ENCODE measurements around the gene GUK1. TPM values are rescaled to one million over a fixed set of nuclear protein-coding genes. Genes with fewer than 3 reads are reported as not detected.

GUK1 gene
- total RNA-seq, 5 donors from 2014 or later (not counting 1 experiment from before 2014, with no cell fraction given) = 201 to 318 (median 223) TPM

DNA sequence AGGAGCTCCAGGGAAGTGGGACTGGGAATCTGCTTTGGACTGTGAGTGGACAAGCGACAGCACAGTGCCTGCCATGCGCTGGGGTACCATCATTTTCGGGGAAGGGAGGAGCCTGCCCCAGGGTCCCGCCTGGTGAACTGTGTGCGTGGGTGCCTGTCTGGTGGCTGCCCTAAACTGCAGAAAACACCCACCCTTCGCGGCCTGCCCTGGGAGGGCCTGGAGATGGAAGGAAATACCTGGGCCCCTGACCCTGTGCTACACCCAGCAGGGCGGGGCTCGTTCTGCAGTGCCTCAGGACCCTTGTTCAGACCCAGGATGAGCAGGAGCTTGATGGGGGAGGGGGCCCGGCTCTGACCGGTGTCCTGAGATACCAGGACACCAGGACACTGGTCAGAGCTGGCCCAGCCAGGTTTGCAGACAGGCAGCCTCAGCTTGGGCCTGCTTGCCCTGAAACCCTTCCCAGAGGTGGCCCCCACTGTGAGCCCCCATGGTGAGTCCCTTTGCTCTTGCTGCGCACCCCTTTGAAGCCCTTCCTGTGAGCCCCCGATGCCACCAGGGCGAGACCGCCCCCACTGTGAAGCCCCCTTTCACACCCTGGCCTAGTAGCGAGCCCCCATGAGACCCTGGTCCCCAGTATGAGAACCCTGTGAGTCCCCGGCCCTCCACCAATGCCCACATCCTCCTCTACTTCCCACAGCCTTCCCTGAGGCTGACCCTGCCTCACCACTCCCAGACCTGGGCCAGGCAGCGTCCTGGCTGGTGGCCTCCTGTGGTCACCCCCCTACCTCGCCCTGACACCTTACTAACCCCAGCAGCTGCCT lies 12.2 kb downstream of the GUK1 start:
- Histone ChIP-seq H3K27me3 (replicated peaks in 1 of 2; ENCODE audit: control insufficient read depth in 2 of 2, extremely low read depth in 1 of 2, insufficient read depth in 2 of 2, low read length in 1 of 2) (peaks cover 0 to 13% of the 10 kb centered on the region in 2 experiments), H3K4me3 (ENCODE audit: control insufficient read depth in 1 of 2, extremely low read depth in 1 of 2, low read length in 1 of 2) (no peak overlapping the region), H3K9me3 (no peaks in the 10 kb centered on the region), H3K27ac (ENCODE audit: low read length) (no peak overlapping the region), H3K4me1 (ENCODE audit: control insufficient read depth in 1 of 2, extremely low read depth in 1 of 2, insufficient read depth in 2 of 2, low read length in 2 of 2) (peaks cover 12 to 44% of the 10 kb centered on the region in 2 experiments), H3K36me3 (ENCODE audit: control insufficient read depth in 2 of 2, extremely low read depth in 1 of 2, insufficient read depth in 1 of 2, low read length in 1 of 2) (peaks cover 0 to 27% of the 10 kb centered on the region in 2 donors)
- Mint-ChIP-seq H3K4me1 (peaks cover 12 to 22% (median 13%) of the 10 kb centered on the region in 3 donors), H3K27me3 (no peaks in the 10 kb centered on the region), H3K27ac (peak overlapping the region in 1 of 2 donors; percentile 64), H3K9me3 (no peaks in the 10 kb centered on the region), H3K4me3 (no peak overlapping the region), H3K36me3 (no peaks in the 10 kb centered on the region)
- ATAC-seq (replicated peaks in 1 of 4) = no peak
- POLR2A ChIA-PET = interaction anchor here in 1 of 2 donors (0.7 kb wide), 1 partner anchor 13 kb away, joined by 3 read pairs; the partner anchor contains the start of gene IBA57
- DNase-seq = peak in 1 of 35 experiments; percentile 2
- CTCF ChIA-PET = no interaction called here
- 91% methylated on average over 9 of the region's 19 CpGs for WGBS (ENCODE audit: insufficient coverage)

DNA sequence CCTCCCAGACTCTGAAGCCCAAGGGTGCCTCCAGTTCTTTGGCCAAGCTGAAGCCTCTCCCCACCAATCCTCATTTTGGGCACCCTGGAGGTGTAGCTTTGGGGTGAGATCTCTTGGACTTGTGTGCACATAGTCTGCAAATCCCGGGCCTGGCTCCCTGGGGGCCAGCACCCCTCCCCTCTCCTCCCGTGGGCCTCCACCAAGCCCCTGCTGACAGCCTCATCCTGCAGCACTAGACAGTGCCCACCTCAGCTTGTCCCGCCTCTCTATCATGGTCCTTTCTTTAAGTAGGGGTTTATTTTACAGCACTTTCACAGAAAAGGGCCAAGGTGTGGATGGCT lies 12.8 kb downstream of the GUK1 start:
- 100% methylated on average over 1 of the region's 3 CpGs for whole genome bisulfite sequencing (ENCODE audit: insufficient coverage)
- Mint-ChIP-seq H3K36me3 (no peaks in the 10 kb centered on the region), H3K27me3 (no peaks in the 10 kb centered on the region), H3K27ac (peak overlapping the region in 1 of 2 donors; percentile 64), H3K4me1 (peaks cover 12 to 23% (median 14%) of the 10 kb centered on the region in 3 donors), H3K4me3 (no peak overlapping the region), H3K9me3 (no peaks in the 10 kb centered on the region)
- H3K4me3 ChIP-seq (ENCODE audit: control insufficient read depth in 1 of 2, extremely low read depth in 1 of 2, low read length in 1 of 2) = no peak overlapping the region
- ATAC-seq (replicated peaks in 1 of 4) = no peak
- no peak overlapping the region for H3K27ac ChIP-seq (ENCODE audit: low read length)
- CTCF ChIA-PET = interaction anchor here (0.6 kb wide), 2 partner anchors 356 to 1891 kb away, joined by 3 to 5 read pairs; no protein-coding TSS in a partner anchor
- DNase-seq = peak in 1 of 35 experiments; percentile 1
- no peaks in the 10 kb centered on the region for H3K9me3 ChIP-seq
- H3K36me3 ChIP-seq (ENCODE audit: control insufficient read depth in 2 of 2, extremely low read depth in 1 of 2, insufficient read depth in 1 of 2, low read length in 1 of 2) = peaks cover 0 to 22% of the 10 kb centered on the region in 2 donors
- peaks cover 0 to 12% of the 10 kb centered on the region in 2 experiments for H3K27me3 ChIP-seq (replicated peaks in 1 of 2; ENCODE audit: control insufficient read depth in 2 of 2, extremely low read depth in 1 of 2, insufficient read depth in 2 of 2, low read length in 1 of 2)
- POLR2A ChIA-PET = no interaction called here
- H3K4me1 ChIP-seq (ENCODE audit: control insufficient read depth in 1 of 2, extremely low read depth in 1 of 2, insufficient read depth in 2 of 2, low read length in 2 of 2) = peaks cover 13 to 45% of the 10 kb centered on the region in 2 experiments

DNA sequence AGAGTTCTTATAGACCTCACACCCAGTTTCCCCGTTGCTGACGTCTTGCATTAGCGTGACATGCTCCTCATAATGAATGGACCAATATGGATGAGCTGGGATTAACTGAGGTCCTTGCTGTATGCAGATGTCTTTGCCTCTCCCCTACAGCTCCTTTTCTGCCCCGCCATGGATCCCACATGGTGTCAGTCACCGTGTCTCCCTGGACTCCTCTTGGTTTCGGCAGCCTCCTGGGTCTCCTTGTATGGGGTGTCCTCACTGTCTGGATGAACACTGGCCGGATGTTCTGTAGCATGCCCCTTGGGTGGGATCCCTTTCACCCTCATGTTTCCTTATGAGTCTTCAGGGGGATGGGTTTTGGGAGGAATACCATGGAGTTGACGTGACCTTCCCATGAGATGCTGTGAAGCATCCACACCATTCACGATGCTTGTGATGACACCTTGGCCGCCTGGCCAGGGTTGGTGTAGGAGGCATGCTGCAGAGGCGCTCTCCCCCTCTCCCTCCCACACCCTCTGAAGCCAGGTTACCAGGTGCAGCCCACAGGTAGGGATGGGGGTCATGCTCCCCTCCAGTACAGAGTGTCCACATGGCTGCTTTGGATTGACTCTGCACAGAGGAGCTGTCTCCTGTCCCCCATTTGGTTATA lies 14.1 kb downstream of the GUK1 start:
- POLR2A ChIA-PET = interaction anchor here in 1 of 2 donors (1.5 kb wide), 1 partner anchor 11 kb away, joined by 4 read pairs; no protein-coding TSS in a partner anchor
- no peak overlapping the region for H3K4me3 Mint-ChIP-seq

DNA sequence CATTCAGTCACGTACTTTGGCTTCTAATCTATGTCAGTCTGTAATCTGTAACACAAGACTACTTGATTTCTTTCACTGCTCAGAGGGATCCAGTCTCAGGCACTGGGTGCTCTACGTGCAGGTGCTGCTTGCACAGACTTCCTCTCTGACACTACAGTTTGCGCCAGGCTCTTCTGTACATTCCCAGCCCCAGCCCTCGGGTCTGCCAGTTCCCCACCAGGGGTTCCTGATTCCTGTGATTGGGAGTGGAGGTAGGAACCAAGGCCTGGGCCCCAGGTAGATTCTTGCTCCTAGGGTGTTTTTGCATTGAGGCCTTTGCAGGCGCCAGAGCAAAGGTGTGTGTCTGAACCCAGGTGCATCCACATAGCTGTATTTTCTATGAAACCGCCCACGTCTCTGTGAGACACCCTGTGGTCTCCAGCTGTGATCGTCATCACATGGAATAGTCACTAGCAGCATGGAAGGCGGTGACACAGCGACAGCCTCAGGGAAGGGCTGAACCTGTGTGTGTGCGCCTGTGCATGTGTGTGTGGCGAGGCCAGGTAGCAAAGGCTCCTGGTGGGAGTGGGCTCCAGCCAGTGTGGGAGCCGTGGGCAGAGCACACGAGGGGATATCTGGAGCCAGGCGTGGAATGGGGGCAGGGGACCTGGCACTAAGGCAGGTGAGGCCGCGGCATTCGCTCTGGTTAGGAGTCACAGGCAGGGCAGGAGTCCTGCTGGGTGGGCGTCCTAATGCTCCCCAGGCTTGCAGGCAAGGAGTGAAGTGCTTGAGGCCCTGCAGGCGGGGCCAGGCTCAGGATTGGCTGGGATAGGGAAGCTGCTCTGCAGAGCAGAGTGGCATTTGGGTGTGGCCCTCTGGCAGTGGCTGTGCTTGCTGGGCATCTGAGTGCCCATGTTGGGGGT lies 14.8 kb downstream of the GUK1 start:
- Histone ChIP-seq H3K9me3 (no peaks in the 10 kb centered on the region), H3K27me3 (replicated peaks in 1 of 2; ENCODE audit: control insufficient read depth in 2 of 2, extremely low read depth in 1 of 2, insufficient read depth in 2 of 2, low read length in 1 of 2) (peaks cover 0 to 12% of the 10 kb centered on the region in 2 experiments), H3K4me1 (ENCODE audit: control insufficient read depth in 1 of 2, extremely low read depth in 1 of 2, insufficient read depth in 2 of 2, low read length in 2 of 2) (peaks cover 13 to 36% of the 10 kb centered on the region in 2 experiments), H3K27ac (ENCODE audit: low read length) (no peak overlapping the region), H3K4me3 (ENCODE audit: control insufficient read depth in 1 of 2, extremely low read depth in 1 of 2, low read length in 1 of 2) (no peak overlapping the region), H3K36me3 (ENCODE audit: control insufficient read depth in 2 of 2, extremely low read depth in 1 of 2, insufficient read depth in 1 of 2, low read length in 1 of 2) (peaks cover 0 to 3% of the 10 kb centered on the region in 2 donors)
- ATAC-seq (replicated peaks in 1 of 4) (peak in 1 of 4 experiments; percentile 54), DNase-seq (peak in 1 of 35 experiments; percentile 1)
- WGBS (ENCODE audit: insufficient coverage) = 64% methylated on average over 17 of the region's 20 CpGs
- Mint-ChIP-seq H3K4me1 (peaks cover 12 to 23% (median 14%) of the 10 kb centered on the region in 3 donors), H3K27ac (peak overlapping the region in 1 of 2 donors; percentile 72), H3K36me3 (no peaks in the 10 kb centered on the region), H3K4me3 (peak overlapping the region in 1 of 3 donors; percentile 43), H3K27me3 (no peaks in the 10 kb centered on the region), H3K9me3 (no peaks in the 10 kb centered on the region)
- POLR2A ChIA-PET = interaction anchor here in 1 of 2 donors (1.5 kb wide), 1 partner anchor 10 kb away, joined by 4 read pairs; no protein-coding TSS in a partner anchor
- CTCF ChIA-PET = no interaction called here

More for the DNA sequence above, 14.1 kb downstream of the GUK1 start:
- H3K36me3 Mint-ChIP-seq = no peaks in the 10 kb centered on the region
- no peaks in the 10 kb centered on the region for H3K27me3 Mint-ChIP-seq
- peaks cover 12 to 23% (median 14%) of the 10 kb centered on the region in 3 donors for H3K4me1 Mint-ChIP-seq
- Histone ChIP-seq H3K4me1 (ENCODE audit: control insufficient read depth in 1 of 2, extremely low read depth in 1 of 2, insufficient read depth in 2 of 2, low read length in 2 of 2) (peaks cover 13 to 36% of the 10 kb centered on the region in 2 experiments), H3K36me3 (ENCODE audit: control insufficient read depth in 2 of 2, extremely low read depth in 1 of 2, insufficient read depth in 1 of 2, low read length in 1 of 2) (peaks cover 0 to 9% of the 10 kb centered on the region in 2 donors), H3K27me3 (replicated peaks in 1 of 2; ENCODE audit: control insufficient read depth in 2 of 2, extremely low read depth in 1 of 2, insufficient read depth in 2 of 2, low read length in 1 of 2) (peaks cover 0 to 12% of the 10 kb centered on the region in 2 experiments), H3K4me3 (ENCODE audit: control insufficient read depth in 1 of 2, extremely low read depth in 1 of 2, low read length in 1 of 2) (no peak overlapping the region), H3K27ac (ENCODE audit: low read length) (no peak overlapping the region), H3K9me3 (no peaks in the 10 kb centered on the region)
- CTCF ChIA-PET = no interaction called here
- no peaks in the 10 kb centered on the region for H3K9me3 Mint-ChIP-seq
- ATAC-seq (replicated peaks in 1 of 4) (no peak), DNase-seq (no peak)
- no CpG with 5 or more reads among the region's 11 CpGs for WGBS (ENCODE audit: insufficient coverage)
- H3K27ac Mint-ChIP-seq = peak overlapping the region in 1 of 2 donors; percentile 72

DNA sequence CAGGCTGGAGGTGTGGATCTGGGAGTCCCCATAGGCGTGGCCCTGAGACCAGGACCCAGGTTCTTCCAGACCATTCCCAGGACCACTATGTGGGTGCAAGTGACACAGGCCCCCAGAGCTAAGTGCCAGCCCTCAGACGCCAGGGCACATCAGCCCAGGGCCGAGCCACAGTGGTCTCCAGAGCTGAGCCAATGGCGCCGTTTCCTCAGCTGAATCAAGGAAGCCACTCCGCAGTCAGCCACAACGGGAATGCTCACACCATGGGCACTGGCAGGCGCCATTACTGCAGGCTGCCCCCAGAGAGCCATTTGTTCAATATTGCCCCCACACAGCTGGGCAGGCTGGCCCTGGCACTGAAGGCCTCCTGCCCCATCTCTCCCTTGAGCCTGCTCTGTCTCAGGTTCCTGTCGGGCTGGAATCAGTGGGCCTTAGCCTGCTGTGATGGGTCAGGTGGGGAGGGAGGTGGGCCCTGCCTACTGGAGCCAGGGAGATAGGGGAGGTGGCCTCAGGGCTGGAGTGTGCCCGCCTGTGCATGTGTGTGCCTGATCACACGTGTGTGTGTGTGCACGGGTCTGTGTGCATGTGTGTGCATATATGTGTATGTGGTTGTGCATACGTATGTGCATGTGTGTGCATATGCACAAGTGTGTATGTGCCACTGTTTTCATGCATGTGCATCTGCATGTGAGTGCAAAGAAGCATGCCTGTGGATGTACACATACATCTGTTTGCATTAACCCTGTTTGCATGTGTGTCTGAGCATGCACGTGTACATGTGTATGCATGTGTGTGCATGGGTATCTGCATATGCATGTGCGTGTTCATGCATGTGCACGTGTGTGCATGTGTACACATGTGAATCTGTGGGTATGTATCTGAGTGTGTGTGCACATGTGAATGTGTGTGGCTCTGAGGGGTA lies 15.8 kb downstream of the GUK1 start:
- CTCF ChIA-PET = no interaction called here
- Histone ChIP-seq H3K9me3 (no peaks in the 10 kb centered on the region), H3K27me3 (replicated peaks in 1 of 2; ENCODE audit: control insufficient read depth in 2 of 2, extremely low read depth in 1 of 2, insufficient read depth in 2 of 2, low read length in 1 of 2) (peaks cover 0 to 14% of the 10 kb centered on the region in 2 experiments), H3K4me3 (ENCODE audit: control insufficient read depth in 1 of 2, extremely low read depth in 1 of 2, low read length in 1 of 2) (peak overlapping the region in 1 of 2 donors; percentile 42), H3K36me3 (ENCODE audit: control insufficient read depth in 2 of 2, extremely low read depth in 1 of 2, insufficient read depth in 1 of 2, low read length in 1 of 2) (no peaks in the 10 kb centered on the region), H3K4me1 (ENCODE audit: control insufficient read depth in 1 of 2, extremely low read depth in 1 of 2, insufficient read depth in 2 of 2, low read length in 2 of 2) (peaks cover 13 to 36% of the 10 kb centered on the region in 2 experiments), H3K27ac (ENCODE audit: low read length) (no peak overlapping the region)
- peak in 1 of 35 experiments; percentile 0 for DNase-seq
- ATAC-seq (replicated peaks in 1 of 4) = no peak
- peak overlapping the region in 1 of 2 donors; percentile 72 for H3K27ac Mint-ChIP-seq
- H3K4me3 Mint-ChIP-seq = peak overlapping the region in 1 of 3 donors; percentile 64
- no peaks in the 10 kb centered on the region for H3K27me3 Mint-ChIP-seq
- 84% methylated on average over 14 of the region's 16 CpGs for WGBS (ENCODE audit: insufficient coverage)
- POLR2A ChIA-PET = no interaction called here
- H3K4me1 Mint-ChIP-seq = peaks cover 12 to 23% (median 14%) of the 10 kb centered on the region in 3 donors
- no peaks in the 10 kb centered on the region for H3K36me3 Mint-ChIP-seq
- H3K9me3 Mint-ChIP-seq = no peaks in the 10 kb centered on the region

All from T-cell (primary cell).